ENCODE results near the gene PPIE. TPM values are rescaled to one million over a fixed set of nuclear protein-coding genes. Genes with fewer than 3 reads are reported as not detected.

The PPIE gene
- polyA plus RNA-seq, 1 donor (not counting 4 experiments of a cell fraction or from before 2014, with no cell fraction given), result 60.6 TPM

GRCh38 chr1:39727221-39727931, 11.3 kb upstream of the PPIE start:
- no peak overlapping the region for H3K9ac ChIP-seq (ENCODE audit: control insufficient read depth, extremely low read depth, insufficient read depth, low read length)
- dilution Hi-C loops (cut with MboI; ENCODE audit: extremely low pct_ligation_motif_present, low sequenced_read_pairs), result no loop called here
- DNase-seq (ENCODE audit: low read depth, low spot score) (no peak), FAIRE-seq (no peak)
- no peaks in the 10 kb centered on the region for H3K36me3 ChIP-seq (ENCODE audit: control insufficient read depth in 2 of 2, extremely low read depth in 1 of 2, insufficient read depth in 2 of 2, low read length in 2 of 2)
- H3K79me2 ChIP-seq (ENCODE audit: control insufficient read depth, insufficient read depth, low read length), result no peaks in the 10 kb centered on the region
- peaks cover 3% of the 10 kb centered on the region for H3K4me1 ChIP-seq (ENCODE audit: control insufficient read depth, extremely low read depth, insufficient read depth, low read length)
- H3K9me3 ChIP-seq (ENCODE audit: control insufficient read depth, low read depth, low read length), result no peaks in the 10 kb centered on the region
- no peaks in the 10 kb centered on the region for H4K20me1 ChIP-seq (ENCODE audit: control insufficient read depth, extremely low read depth, insufficient read depth, low read length)
- no peak overlapping the region for H3K4me3 ChIP-seq (ENCODE audit: control insufficient read depth in 2 of 3, extremely low read depth in 1 of 3, insufficient read depth in 2 of 3, low read depth in 1 of 3, low read length in 3 of 3)
- no peak overlapping the region for H2AFZ ChIP-seq (ENCODE audit: control insufficient read depth, low read length)
- no peaks in the 10 kb centered on the region for H3K9me1 ChIP-seq (ENCODE audit: control insufficient read depth, extremely low read depth, insufficient read depth, low read length)
- H3K4me2 ChIP-seq (ENCODE audit: control insufficient read depth, extremely low read depth, insufficient read depth, low read depth, low read length), result no peak overlapping the region
- TF ChIP-seq EZH2 (IDR thresholded peaks at IDR 0.05; ENCODE audit: low read length) (no peak), CTCF (optimal IDR thresholded peaks at IDR 0.05 in 1 of 3, IDR thresholded peaks at IDR 0.05 in 1 of 3, conservative IDR thresholded peaks at IDR 0.05 in 1 of 3; ENCODE audit: extremely low read depth in 1 of 3, insufficient read depth in 2 of 3, low read length in 3 of 3) (no peak)
- no peak overlapping the region for H3K27ac ChIP-seq (ENCODE audit: control insufficient read depth, insufficient read depth, low read length)
- peaks cover 13% of the 10 kb centered on the region for H3K27me3 ChIP-seq (ENCODE audit: control insufficient read depth, extremely low read depth, insufficient read depth, low read length)

GRCh38 chr1:39727932-39728317, 10.8 kb upstream of the PPIE start:
- Histone ChIP-seq H3K9me3 (ENCODE audit: control insufficient read depth, low read depth, low read length) (no peaks in the 10 kb centered on the region), H3K36me3 (ENCODE audit: control insufficient read depth in 2 of 2, extremely low read depth in 1 of 2, insufficient read depth in 2 of 2, low read length in 2 of 2) (no peaks in the 10 kb centered on the region), H4K20me1 (ENCODE audit: control insufficient read depth, extremely low read depth, insufficient read depth, low read length) (no peaks in the 10 kb centered on the region), H2AFZ (ENCODE audit: control insufficient read depth, low read length) (no peak overlapping the region), H3K27me3 (ENCODE audit: control insufficient read depth, extremely low read depth, insufficient read depth, low read length) (peaks cover 19% of the 10 kb centered on the region), H3K9me1 (ENCODE audit: control insufficient read depth, extremely low read depth, insufficient read depth, low read length) (no peaks in the 10 kb centered on the region), H3K79me2 (ENCODE audit: control insufficient read depth, insufficient read depth, low read length) (no peaks in the 10 kb centered on the region), H3K4me1 (ENCODE audit: control insufficient read depth, extremely low read depth, insufficient read depth, low read length) (no peaks in the 10 kb centered on the region), H3K4me3 (ENCODE audit: control insufficient read depth in 2 of 3, extremely low read depth in 1 of 3, insufficient read depth in 2 of 3, low read depth in 1 of 3, low read length in 3 of 3) (no peak overlapping the region), H3K4me2 (ENCODE audit: control insufficient read depth, extremely low read depth, insufficient read depth, low read depth, low read length) (no peak overlapping the region), H3K9ac (ENCODE audit: control insufficient read depth, extremely low read depth, insufficient read depth, low read length) (no peak overlapping the region), H3K27ac (ENCODE audit: control insufficient read depth, insufficient read depth, low read length) (no peak overlapping the region)
- FAIRE-seq (no peak), DNase-seq (ENCODE audit: low read depth, low spot score) (no peak)
- dilution Hi-C loops (cut with MboI; ENCODE audit: extremely low pct_ligation_motif_present, low sequenced_read_pairs), result no loop called here
- TF ChIP-seq EZH2 (IDR thresholded peaks at IDR 0.05; ENCODE audit: low read length) (no peak), CTCF (optimal IDR thresholded peaks at IDR 0.05 in 1 of 3, IDR thresholded peaks at IDR 0.05 in 1 of 3, conservative IDR thresholded peaks at IDR 0.05 in 1 of 3; ENCODE audit: extremely low read depth in 1 of 3, insufficient read depth in 2 of 3, low read length in 3 of 3) (no peak)
